NCI-H1092 treated with DMSO at 0.1 percent for 48 hours (cell line): Measurements from ENCODE around the gene PRSS8.
A peak's percentile ranks its signal among the peaks of the same experiment; 100 is the strongest.
"Not testable (repeated sequence)": the region's sequence is repeated elsewhere in the genome, so short reads cannot be mapped to it uniquely, and the experiment has no call there.

Source experiments
- DNase-seq: peaks from one replicate; lab custom pipeline; 2025; lab: John Stamatoyannopoulos, UW

PRSS8 gene

DNA sequence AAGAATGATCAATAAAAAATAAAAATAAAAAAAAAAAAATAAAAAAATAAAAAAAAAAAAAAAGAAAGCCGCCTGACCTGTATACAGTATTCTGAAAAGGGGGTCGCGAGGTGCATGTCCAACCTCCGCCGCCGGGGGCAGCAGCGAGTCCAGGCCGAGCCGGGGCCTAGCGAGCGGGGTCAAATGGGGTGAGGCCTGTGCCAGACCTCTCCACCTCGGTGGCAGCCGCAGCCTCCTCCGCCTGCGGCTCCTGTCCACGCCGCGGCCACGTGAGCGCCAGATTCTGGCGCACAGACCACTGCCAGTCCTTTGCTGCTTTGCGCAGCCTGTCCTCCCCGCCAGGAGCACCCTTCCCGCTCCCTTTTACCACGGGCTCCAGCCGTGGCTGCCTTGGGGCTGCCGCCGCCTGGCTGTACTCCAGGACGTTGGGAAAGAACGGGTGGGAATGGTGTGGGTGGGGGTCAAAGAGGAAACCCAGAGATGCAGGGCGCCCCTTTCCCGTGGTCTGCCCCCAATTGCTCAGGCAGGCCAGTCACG, 29.8 kb downstream of the PRSS8 start:
- DNase-seq, result peak; percentile 46

DNA sequence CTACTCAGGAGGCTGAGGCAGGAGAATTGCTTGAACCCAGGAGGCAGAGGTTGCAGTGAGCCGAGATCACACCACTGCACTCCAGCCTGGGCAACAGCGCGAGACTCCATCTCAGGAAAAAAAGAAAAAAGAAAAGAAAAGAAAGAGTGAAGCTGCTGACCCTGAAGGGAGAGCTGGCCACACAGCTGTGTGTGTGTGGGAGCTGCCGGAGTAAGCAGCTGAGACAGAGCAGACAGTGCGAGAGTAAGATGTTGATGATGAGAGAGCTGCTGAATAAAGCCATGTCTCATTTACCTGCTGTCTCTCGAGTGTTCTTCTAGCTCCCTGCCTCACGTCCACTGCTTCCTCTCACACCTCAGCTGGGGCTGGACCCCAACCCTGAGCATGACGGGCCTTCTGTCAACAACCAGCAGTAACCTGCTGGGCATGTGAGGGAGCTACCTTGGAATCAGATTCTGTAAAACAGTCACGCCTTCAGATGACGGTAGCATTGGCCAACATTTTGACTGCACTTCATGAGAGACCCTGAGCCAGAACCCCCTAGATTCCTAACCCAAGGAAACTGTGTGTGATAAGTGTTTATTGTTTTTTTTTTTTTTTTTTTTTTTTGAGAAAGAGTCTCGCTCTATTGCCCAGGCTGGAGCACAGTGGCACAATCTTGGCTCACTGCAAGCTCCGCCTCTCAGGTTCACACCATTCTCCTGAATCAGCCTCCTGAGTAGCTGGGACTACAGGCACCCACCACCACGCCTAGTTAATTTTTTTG, 34.5 kb downstream of the PRSS8 start:
- not testable (repeated sequence) for DNase-seq

DNA sequence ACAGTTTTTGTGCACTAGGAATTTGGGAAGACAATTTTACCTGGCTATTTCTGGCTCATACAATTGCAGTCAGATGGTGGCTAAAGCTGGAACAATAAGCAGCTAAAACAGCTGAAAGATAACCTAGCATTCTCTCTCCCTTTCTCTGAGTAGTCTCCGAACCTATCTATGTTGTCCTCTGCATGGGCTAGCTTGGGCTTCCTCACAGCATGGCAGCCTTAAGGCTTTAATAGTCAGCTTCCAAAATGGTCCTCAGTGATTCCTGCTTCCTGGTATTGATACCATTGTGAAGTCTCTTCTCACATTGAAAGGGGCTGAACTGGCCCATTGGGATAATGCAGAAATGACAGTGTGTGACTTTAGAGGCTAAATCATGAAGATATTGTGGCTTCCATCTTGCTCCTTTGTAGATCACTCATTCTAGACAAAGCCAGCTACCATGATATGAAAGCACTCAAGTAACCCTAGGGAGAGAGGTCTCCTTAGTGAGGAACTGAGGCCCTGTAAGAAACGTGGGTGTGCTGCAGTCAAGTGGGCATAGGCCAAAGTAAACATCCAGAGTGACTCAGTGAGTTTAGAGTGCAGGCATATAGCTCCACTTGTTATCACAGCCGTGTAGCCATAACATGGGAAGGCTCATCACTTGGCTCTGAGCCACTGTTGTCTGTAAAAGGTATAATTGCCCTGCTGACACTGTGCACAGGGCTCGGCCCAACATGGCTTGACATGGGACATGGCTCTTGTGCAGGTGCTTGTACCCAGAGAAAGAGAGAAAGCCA, 35.5 kb downstream of the PRSS8 start:
- no peak for DNase-seq

DNA sequence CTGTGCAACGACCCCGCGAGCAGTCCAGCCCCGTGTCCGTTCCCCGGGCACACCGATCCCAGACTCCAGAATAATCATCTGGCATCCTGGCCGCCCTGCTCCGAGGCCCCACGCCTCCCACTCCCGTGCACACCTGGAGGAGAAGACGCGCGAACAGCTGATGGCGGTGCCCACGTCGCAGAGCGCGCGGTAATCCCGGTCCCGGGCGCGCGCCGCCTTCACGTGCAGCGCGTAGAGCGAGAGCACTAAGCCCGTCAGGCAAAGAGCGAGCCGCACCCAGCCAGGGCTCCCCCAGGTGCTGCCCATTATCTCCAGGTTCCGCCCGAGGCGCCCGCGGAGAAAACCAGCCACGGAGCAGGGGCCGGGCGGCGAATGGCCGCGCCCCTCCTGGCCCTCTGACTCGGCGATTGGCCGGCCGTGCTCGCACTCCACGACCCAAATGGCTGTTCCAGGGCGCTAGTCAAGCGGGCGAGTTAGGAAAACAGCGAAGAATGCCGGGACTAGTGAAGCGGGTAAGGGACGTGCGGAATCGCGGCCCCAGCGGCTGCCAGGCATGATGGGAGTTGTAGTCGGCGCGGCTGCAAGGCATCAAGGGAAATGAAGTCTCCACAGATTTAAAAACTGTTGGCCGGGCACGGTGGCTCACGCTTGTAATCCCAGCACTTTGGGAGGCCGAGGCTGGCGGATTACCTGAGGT, 41.0 kb downstream of the PRSS8 start, which contains the start of gene VKORC1:
Gene VKORC1, minus strand, starts transcription at position 374 of the 697 bp plus-strand sequence. Its CDS starts 68 bp downstream, at position 306.
- peak; percentile 98 for DNase-seq

DNA sequence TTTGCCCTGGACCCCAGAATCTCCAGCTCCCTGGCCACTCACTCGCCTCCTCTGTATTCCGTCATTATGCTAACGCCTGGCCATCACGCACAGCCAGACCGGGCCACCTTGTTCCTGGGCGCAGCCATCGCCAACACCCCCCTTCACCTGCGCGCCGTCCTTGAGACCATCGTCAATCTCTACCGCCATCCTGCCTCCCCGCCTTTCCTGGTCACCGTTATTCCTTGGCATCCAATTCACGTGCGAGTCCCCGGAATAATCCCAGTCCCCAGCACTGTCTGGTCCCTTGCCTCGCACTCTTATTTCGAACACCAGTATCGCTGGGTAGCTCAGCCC, 41.5 kb downstream of the PRSS8 start:
- DNase-seq, result no peak

DNA sequence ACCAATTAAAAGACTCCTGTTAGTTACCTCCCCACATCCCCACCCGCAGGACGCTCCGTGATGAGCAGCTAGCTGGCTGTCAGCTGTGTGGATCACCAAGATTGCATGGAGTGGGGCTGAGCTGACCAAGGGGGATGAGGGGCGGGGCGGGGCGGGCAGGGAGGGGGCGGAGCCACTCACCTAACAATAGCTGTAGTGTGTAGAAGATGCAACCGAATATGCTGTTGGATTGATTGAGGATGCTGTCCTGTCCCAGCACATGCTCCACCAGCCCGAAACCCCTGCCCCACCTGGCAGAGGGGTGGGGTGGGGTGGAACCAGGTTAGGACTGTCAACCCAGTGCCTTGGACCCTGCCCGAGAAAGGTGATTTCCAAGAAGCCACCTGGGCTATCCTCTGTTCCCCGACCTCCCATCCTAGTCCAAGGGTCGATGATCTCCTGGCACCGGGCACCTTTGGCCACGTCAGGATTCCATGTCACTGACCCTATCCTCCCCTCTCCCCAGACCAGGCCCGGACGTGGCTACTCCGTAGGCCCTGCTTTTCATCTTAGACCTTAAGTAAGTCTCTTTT, 42.3 kb downstream of the PRSS8 start:
- no peak for DNase-seq

DNA sequence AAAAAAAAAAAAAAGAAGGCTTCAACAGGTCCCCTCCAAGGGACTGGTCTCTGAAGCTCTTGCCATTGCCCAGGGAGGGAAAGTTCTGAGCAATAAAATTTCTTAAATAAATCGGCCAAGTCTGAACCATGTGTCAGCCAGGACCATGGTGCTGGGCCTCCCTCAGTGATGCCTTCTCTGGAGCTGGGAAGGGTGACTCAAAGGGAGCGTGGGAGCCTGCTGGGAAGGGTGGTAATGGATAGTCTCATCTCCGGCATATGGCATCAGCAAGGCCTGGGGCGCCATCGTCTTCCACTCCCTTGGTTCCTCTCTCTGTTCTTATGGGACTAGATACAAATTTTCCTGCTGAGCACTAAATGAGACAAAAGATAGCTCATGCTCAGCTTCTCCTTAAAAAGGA, 43.2 kb downstream of the PRSS8 start:
- no peak for DNase-seq

DNA sequence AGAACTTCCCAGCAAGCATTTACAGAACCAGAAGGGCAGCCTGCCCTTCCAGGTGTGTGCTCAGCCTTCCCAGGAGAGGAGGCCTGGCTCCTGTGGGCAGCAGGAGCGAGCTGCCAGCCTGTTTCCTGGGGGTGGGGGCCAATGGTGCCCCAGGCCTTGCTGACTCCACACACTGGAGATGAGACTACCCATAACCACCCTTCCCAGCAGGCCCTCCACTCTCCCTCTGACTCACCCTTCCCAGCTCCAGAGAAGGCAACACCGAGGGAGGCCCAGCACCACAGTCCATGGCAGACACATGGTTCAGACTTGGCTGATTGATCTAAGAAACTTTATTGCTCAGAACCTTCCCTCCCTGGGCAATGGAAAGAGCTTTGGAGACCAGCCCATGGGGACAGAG, 45.0 kb downstream of the PRSS8 start:
- DNase-seq, result no peak

DNA sequence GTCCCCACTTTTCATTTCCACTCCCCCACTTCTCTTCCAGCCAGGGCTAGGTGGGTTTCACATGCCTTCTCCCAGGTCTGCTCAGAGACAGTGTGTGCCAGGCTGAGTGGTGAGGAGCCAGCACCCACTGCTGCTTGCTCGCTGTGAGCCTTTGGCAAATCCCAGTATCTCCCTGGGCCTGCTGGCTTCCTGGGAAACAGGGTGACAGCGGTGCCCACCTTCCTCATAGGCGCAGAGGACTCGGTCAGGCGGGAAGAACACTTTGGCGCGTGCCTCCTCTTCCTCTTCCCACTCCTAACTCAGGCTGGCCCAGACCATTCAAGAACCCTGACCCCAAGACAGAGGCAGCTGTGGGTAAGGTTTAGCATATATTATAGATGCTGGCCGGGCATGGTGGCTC, 46.3 kb downstream of the PRSS8 start:
- no peak for DNase-seq

DNA sequence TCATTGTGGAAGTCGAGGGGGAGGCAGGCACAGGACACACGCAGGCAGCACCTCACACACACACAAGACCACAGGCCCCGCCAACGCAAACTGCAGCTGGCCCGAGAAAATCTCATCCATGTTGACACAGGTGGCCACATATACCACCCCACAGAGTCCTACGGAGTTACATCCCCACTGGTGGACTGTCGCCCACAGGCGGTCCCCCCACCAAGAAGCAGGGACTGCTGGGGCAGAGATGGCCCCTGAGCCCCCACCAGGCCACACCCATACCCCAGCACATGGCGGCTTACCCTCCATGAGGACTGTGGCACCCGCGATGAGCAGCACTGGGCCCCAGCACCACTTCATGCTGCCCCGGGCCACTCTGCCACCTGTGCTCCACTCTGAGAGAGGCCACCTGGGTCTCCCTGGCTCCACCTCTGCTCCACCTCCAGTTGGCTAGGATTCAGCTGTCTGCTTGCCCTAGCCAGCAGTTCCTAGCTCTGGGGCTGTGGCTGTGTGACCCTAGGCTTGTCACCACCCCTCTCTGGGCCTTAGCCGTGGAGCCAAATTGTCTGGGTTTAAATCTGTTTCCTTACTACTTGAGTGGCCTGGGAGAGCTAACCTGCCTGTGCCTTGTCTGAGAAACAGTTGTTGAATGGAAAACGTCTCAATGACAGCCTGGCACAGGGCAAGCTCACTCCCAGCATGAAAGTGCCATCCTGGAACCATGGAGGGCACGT, 46.9 kb downstream of the PRSS8 start, which contains the start of gene PRSS53:
Gene PRSS53, minus strand, starts transcription at position 485 of the 725 bp plus-strand sequence. Its CDS starts 134 bp downstream, at position 351.
- DNase-seq, result peak; percentile 11

DNA sequence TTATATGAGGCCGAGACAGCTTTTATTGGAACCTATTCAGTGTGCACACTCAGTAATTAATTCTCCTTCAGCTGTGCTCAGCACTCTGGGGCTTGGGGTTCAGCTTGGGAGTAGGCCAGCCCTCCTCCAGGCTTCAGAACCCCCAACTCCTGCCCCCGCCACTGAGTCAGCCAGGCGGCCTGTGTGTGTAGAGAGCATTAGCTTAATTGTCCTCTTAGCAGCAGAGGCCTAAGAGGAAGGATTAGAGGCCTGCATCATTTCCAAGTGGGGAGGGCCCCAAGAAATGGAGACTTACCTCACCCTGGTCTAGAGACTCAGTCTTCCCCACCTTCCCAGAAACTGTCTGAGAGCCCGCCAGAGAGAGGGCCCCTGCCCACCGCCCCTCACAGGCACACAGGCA, 47.6 kb downstream of the PRSS8 start:
- no peak for DNase-seq

DNA sequence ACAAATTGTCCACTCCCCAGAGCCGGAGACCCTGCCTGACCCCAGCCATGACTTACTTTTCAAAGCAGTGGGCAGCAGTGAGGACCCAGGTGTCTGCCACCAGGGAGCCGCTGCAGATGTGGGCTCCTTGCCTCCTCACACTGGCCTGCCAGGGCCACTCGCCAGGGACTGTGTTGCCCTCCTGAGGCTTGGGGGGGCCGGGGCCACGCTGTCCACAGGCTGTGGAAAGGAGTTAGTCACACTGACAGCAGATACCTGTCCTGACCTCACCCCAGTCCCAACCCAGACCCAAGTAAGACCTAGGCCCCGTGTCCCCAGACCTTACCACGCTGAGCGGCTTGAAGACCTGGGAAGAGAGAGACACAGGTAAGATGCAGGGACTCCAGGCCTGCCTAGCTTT, 48.0 kb downstream of the PRSS8 start:
- no peak for DNase-seq

DNA sequence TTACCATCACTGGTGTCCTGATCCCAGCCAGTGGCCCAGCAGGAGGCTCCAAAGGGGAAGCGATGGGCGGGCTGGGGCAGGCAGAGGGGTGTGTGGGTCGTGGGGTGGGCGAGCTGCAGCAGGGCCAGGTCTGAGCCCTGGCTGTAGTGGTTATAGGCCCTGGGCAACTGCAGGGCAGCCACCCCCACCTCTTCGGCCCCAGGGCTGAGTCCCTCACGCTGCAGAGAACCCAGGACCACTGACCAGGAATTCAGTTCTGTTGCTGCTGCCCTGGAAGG, 49.0 kb downstream of the PRSS8 start:
- DNase-seq, result no peak

DNA sequence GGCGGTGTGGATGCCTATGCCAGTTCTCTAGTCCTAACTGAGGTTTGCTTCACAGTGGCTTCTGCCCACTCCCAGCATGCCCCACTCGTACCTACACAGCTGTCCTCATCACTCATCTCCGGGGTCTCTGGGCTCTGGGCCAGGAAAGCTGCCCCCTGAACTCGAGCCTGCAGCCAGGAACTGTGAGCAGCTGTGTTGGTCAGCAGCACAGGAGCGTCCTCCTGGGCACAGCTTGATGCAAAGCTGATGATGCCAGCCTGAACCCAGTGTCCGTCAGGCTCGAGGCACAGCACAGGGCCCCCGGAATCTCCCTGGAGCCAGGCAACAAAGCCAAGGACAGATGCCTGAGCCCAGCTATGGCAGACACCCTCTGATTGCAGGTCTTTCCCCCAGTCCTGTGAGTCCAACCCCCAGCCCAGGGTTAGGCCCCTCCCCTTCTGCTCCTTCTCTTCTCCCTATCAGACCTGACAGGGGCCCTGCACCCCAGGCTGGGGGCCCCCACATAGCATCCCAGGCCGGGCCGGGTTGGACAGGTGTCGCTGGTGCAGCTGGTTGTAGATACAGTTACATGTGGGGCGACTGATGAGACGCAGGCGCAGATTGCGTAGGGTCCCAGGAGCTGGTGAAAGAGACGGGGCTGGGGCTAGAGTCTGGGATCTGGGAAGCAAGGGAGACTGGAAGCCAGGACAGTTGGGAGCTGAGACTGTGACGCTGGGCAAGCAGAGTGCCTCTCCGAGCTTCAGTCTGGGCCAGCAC, 49.5 kb downstream of the PRSS8 start:
- no peak for DNase-seq

DNA sequence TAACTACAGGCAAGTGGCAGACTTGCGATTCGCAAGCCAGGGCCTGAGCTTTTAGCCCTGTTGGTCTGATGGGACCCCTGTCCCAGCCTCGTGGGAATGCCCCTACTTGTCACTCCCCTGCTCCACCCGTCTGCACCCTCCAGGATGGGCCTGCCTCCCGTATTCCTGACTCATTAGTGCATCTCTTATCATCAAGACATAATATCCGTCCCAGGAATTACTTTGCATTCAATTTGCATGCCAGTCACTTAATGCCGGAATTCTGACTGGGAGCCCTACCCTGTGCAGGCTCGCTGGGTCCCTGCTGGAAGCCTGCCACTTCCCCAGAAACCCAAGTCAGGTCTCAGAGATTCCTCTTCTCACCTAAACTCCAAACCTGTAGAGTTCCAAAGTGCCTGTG, 50.1 kb downstream of the PRSS8 start:
- no peak for DNase-seq

DNA sequence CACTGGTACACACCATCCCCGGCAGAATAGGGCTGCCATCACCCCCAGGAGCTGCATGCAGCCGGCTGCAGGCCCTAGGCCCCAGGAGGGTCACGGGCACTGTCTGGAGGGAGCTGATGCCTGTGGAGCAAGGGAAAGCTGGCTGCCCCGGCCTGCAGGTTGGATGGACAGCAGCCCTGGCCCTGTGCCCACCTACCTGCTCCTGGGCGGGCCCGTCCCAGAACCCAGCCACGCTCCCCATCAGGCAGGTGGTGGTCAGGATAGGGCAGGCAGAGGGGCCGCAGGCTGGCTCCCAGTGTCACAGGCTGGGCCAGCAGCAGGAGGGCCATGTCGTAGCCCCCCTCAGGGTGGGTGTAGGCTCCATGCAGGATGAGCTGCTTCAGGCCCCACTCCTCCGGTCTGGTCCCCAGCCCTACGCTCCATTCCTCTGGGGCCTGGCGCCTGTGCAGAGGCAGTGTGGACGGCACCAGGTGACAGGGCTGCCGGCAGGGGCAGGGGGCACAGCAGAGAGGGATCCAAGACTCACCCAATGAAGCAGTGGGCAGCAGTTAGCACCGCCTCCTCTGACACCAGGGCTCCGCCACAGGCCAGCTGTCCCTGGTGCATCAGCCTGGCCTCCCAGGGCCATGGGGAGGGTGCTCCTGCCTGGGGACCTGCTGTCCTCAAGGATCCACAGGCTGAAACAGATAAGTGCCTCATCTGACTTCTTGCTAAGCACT, 50.8 kb downstream of the PRSS8 start:
- no peak for DNase-seq

DNA sequence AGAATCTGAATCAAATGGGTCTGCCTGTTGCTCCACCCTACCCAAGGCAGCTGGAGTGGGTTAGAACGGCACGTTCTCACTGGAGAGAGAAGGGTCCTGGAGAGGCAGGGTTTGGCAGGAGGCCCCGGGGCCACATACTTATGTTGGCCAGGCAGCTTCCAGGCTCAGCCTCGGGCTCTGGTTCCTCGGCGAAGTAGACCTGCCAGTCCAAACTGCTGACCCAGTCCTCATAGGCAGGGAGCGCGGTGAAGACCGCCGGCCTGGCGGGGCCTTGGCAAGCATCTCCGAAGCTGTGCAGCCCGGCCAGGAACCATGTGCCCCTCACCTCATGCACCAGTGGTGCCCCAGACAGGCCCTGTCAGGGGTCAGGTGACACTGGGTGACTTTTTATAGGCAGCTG, 51.5 kb downstream of the PRSS8 start:
- no peak for DNase-seq

DNA sequence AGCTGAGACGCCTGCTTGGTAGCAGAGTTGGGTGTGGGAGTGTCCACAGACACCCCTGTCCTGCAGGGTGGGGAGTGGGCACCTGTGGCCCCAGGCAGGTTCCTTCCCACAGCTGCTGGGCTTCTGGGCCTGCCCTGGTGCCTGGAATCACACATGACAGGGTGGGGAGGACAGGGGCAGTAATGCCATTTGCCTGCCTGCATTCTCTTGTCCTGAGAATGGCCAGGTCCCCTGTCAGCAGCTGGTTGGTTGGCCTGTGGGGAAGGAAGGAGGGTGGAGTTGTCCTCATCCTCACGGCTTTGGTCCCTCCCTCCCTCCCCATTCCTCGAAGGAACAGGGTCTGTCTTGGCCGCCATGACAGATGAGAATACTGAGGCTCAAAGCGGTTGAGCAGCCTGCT, 52.0 kb downstream of the PRSS8 start:
- no peak for DNase-seq

DNA sequence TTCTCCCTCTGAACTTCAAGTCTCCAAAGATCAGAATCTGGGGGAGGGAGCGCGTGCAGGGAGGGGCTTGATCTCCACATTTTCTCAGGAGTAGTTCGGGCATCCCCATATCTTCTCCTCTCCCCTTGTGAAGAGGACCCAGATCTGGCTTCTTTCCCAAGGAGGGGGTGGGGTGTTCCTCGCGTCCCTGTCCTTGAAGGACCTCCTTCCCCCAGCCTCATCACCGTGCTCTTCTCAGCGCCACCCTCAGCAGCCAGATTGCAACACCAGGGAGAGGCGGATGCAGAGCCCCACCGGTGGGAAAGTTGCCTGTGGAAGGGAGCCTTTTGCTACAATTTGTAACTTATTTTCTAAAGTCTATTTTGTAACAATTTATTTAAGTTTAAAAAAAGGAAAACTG, 52.4 kb downstream of the PRSS8 start:
- DNase-seq, result no peak

DNA sequence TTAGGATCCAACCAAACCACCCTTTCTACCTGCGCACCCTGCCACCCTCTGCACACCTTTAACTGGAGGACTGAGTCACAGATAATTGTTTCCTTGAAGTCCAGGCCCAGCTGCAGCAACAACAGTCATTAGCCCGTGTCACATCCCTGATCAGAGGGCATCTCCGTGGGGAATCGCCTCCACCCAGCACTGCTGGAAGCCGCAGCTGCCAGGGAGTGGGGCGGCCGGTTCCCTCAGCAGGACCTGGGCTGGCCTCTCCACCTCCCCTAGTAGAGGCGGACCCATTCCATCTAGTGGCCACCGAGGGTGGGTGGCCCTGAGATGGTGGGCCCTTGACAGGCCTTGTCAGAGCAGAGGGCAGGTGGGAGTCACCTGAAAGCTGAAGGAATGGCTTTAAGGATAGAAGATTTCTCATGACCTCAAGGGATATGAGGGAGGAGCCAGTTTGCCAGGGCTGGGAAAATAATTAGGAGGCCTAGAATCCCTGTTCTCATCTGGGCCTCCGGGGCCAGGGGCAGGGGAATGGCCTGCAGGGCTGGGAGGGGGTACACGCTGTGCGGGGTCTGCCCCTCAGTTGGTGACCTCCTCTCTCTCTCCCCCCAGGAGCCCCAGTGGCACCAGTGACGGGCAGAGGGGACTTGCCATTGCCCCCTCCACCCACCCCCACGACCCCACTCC, 53.0 kb downstream of the PRSS8 start:
- DNase-seq, result no peak
